GM19023 (cell line): ENCODE measurements around the gene DOCK10.

Experiments
- ATAC-seq: cut with Tn5 transposase; IDR thresholded peaks from one replicate; pipeline ENCODE4 v1.9.1; 2021; ENCODE audit warnings: mild to moderate bottlenecking, moderate library complexity; ENCODE audit not compliant: unreplicated experiment

Gene DOCK10

DNA sequence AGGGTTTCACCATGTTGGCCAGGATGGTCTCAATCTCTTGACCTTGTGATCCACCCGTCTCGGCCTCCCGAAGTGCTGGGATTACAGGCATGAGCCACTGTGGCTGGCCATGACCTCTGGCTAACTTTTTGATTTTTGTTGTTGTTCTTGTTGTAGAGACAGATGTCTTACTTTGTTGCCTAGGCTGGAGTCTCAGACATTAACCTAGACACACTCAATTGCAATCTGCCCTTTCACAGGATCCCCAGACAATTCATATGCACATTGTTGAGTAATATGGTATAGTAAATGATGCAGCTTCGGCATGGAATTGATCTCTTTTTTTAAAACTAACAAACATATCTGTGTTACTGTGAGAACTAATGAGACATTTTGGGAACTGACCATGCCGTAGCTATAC lies 195.6 kb downstream of the DOCK10 start:
- ATAC-seq, result no peak

DNA sequence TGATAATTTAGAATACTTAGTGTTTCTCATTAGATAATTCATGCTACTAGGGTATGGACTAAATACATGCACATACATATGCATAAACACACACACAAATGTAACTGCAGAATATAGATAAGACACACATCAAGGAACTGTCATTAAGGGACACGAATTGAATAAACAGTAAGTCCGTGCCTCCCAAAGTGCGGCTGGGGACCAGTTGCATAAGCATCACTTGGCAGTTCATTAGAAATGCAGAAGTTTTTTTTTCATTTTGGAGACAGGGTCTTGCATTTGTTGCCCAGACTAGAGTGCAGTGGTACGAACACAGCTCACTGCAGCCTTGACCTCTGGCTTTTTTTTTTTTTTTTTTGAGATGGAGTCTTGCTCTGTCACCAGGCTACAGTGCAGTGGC lies 196.1 kb downstream of the DOCK10 start:
- ATAC-seq, result no peak

DNA sequence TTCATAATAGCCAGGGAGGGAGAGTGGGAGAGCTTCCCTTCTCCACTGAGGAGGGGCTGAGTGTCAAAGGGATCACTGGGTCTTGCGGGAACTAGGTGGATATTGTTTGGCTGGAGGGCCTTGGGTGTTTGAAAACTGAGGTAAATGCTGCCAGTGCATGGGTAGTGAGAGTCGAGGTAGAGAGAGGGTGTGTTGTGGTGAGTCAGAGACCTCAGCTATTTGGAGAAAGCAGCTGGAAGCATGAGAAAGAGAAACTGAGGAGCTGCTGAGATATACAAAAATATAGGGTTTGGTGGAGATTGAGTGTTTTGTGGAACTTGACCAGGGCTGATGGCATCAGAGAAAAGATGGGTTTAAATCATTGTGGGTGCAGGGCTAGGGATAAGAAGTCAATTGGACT lies 199.1 kb downstream of the DOCK10 start:
- ATAC-seq, result no peak

DNA sequence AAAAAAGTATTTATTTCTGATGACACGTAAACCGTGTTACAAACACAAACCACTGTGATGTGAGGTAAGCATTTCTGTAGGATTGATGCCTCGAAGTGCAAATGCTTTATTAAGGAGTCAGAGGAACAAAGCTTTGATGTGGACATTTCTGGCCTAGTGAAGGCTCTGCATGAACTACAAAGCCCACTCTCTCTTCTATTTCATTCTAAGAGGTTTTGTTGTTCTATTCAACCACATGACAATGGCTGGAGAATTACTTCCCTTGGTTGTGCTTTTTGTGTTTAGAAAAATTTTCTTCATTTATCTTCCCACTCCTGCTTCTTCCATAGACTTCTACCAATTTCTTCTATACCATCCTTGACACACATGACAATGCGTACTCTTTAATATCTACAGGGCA lies 200.4 kb downstream of the DOCK10 start:
- no peak for ATAC-seq

DNA sequence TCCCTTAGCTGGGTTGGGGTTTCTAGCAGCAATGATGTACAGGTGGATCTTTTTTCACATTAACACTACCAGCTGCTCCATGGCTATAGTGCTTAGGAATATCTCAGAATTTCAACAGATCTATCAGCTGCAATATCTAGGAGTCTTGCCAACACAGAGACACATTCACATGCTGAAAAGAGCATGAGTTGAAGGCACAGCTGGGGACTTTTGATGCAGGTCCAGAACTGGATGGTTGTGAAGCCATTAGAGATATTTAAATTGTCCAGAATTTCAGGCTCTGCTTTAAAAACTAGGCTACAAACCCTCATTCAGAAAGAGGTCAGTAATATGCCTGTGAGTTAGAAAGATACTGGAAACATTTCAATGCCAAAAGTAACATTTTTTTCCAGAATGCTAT lies 203.9 kb downstream of the DOCK10 start:
- ATAC-seq, result no peak

DNA sequence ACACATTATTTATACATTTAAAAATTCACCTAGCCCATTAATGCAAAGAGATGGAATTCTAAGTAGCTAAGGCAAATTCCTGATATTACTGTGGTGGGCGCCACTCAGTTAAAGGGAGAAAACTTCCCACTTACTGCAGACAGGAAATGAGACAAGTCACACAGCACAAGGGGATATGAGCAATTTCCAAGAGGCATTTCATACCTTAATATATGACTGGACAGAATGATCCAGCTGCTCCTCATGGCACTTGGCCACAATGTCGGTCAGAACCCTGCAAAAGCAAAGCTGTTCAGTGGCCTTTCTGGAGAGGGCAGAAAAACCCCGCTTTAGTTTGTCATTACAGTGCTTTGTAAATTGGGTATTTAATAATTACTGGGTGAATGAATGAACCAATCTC lies 204.7 kb downstream of the DOCK10 start:
- ATAC-seq, result no peak

DNA sequence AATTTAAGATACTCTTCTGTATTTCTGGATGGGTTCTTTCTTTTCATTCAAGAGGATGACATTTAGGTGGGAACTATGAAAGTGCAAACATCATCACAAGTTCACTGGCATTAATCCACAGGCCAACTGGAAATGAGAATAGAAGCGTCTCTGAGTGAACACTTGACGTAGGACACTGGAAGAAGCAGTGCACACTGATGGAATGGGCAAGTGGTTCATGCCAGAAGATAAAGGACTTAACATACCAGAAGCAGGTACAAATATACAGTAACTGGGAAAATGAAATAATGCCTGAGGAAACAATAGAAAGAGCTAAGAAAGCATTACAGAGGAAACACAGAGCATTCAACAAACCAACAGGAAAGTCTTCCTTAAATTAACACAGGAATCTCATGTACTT lies 205.2 kb downstream of the DOCK10 start:
- ATAC-seq, result no peak

DNA sequence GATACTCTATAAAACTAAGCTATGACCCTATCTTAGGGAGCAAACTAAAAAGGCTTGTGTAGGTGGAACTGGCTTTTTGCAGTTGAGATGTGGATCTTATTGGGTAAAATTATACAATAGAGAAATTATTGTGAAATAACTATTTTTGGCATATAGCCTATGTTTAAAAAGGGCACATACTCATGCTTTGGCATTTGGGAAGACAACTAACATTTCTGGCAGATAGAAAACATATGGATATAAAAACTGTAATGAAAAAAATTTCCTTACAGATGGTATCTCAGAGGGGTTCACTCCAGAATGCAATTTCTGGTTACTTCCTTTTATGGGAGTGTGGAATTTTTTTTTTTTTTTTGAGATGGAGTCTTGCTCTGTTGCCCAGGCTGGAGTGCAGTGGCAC lies 206.0 kb downstream of the DOCK10 start:
- no peak for ATAC-seq

DNA sequence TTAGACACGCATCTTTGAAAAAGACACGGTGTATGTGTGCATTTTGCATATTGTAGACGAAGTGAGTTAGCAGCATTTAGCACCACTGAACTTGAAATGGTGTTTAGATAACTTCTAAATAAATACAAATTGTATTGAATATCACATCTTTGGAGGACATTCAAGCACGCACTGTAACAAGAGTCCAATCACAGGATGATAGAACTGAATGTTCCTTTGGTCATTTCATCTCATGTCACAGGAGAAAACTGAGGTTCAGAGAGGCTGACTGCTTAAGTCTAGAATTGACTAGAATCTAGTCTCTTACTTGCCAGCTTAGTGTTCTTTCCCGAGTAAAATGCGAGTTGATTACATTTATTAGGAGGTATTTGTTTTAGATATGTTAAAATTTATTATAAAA lies 206.9 kb downstream of the DOCK10 start:
- no peak for ATAC-seq

DNA sequence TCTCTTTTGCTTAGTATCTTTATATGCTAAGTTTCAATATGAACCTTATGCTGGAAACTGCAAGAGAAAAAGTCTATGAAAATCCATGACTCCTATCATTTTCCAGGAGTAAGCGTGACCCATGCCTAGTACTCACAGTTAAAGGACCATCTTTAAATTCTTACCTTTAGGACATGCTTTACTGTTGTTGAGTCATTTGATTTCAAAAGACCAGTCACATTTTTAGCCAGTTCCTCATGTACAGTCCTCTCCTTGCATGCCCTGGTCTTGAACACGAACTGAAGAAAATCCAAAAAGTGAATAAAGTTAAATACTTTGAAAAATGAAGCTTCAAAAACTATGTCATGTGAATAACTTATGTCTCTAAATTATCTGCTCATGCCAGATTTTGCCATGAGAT lies 208.3 kb downstream of the DOCK10 start:
- ATAC-seq, result no peak

DNA sequence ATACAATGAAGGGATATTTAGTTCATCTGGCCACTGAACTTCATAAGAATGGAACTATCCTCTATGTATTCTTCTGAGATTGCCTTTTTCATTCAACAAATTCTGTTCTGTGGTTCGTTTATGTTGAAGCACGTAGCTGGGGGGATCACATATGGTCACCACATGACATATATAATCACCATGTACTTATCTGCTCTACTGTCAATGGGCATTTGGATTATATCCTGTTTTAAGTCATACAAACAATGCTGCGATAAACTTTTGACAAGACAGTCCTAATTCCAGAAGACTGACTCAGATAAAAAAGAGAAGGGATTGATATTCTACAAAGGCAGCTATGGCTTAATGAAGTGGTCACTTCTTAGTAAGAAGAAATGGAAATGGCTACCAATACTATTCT lies 210.1 kb downstream of the DOCK10 start:
- no peak for ATAC-seq

DNA sequence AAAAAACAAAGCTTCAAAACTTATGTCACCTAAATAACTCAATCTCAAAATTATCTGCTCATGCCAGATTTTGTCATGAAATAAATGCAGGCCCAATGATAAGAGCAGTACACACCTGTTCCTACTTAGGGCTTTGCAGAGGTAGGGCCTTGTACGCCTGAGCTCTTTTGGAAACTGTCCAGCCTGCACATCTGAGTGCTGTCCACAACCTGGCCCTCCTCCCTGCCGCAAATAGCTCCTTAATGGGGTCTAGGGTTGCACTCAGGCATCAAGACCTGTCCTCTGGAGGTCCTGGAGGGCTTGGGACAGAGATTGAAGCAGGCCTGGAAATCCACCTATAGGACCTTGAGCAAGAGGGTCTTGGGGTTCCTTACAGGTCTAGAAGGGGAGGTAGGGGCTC lies 210.7 kb downstream of the DOCK10 start:
- no peak for ATAC-seq

DNA sequence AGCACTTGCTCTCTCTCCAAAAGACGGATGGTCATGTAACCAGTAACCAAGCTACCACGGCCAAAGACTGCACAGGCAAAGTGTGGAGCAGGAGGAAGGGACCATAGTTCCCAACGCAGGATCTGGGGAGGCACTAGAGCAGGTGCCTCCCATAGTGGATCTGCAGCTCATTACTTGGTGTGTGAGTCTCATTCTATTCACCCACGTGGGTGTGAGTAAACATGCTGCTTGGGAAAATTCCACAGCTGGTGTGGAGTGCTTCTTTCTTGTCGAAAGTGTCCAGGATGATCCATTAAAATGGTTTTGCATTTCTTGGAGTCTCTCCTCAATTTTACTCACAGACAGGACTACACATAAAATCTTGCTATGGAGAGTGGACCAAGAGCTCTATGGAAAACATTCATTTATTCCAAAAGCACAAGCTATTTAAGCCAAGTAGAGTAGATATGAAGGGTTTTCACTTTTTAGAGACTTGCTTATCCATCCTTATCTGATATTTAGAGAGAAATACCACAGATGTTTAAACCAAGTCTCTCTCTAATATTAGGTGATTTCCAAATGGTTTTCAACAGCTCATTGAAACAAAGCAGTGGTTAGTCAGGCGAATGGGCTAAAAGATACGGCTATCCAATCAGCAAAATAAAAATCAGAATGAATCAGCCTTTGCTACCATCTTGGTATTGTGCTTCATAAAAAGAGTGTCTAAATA lies 221.8 kb downstream of the DOCK10 start:
- ATAC-seq, result no peak

DNA sequence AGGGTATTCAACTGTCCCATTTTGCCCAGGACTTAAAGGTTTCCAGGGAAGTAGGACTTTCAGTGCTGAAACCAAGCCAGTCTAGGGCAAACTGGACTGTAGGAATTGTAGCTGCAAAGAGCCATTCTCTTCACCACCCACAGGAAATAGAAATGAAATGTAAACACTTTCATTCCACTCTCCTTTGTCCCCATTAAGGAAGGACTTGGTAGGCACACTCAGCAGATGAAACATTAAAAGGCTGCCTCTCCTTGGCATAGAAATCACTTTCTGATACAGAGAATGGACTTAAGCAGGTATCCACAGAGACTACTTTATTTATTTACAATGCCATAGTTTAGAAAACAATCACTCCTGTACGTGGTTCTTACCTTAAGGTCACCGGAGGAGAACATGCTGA lies 223.2 kb downstream of the DOCK10 start:
- ATAC-seq, result no peak

DNA sequence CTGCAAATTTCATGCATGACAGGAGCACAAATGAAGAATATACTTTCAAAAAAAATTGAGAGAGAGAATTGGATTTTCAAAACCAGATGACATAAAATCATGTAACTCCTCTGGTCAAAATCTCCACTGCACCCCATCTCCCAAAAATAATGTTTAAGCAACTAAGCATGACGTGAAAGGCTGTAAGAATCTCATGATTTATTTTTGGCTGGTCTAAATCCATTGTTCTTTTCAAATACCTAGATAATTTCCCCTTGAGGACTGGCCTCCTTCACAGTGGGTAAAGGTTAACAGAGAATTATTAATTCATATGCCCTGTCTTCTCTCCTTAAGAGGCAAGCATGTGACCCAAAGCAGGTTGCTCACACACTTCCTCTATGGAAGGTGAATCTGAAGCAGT lies 224.6 kb downstream of the DOCK10 start:
- ATAC-seq, result no peak

DNA sequence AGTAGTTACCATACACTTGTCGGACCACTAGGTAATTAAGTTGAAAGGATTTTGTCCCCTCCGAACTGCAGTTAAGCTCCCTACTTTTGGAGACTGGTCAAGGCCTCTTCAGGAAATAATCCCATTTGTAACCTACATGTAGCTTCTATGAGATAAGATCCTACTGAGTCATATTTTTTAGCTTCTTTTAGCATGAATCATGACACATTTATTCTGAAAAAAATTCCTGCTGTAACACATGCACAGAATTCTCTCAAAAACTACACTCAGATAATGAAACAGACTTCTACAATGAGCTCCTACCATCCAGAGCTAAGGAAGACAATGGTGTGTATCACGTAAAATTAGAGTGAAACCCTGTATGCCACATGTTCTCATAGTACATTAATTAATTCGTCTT lies 225.5 kb downstream of the DOCK10 start:
- no peak for ATAC-seq

DNA sequence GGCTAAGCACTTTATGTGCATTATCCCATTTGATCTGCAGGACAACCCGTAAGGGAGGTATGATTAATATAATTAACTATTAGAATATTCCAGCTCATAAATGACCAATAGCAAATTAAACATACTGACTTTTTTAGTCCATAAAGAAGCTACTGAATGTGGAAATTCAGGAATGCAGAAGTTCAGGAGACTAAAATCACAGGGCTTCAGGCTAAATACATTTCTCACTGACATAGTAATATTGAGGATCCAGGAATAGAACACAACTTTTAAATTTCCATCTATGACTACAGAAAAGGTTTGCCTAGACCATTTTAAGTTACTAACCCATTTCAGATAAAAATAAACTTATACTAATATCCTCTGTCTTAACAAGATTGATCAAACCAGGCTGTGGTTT lies 228.7 kb downstream of the DOCK10 start:
- ATAC-seq, result no peak

DNA sequence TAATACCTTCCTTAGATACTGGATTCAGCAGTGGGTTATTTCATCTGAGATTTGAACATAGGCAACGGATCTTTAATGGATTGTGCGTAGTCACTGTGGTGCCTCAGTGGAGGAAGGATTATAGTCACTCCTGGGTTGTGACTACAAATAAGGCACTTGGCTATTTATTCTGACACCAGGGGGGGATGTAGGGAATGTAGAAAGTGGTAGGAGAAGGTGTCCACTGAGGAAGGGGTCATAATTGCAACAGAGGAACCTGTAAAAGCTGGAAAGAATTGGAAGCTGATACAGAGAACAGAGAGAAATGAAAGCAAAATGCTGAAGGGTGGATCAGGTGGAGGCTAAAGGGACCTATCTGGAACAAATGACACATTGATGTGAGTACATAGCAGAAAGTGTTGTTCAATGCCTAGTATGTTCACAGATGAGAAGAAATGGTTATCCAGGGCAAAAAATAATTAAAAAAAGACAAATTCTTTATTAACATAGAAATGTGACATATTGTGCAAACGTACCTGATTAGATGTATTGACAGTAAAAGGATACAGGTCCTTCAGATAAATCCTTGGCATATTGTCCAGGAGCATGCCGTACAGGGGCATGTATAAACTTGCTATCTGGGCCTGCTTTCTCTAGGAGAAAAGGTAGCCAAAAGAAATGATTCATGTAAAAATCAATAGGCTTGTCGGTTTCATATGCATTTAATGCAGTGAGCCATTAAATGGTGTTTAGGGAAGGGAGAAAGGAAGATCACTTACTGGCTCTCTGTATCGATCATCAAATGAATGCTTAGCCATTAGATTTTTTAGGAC lies 234.9 kb downstream of the DOCK10 start:
- no peak for ATAC-seq

DNA sequence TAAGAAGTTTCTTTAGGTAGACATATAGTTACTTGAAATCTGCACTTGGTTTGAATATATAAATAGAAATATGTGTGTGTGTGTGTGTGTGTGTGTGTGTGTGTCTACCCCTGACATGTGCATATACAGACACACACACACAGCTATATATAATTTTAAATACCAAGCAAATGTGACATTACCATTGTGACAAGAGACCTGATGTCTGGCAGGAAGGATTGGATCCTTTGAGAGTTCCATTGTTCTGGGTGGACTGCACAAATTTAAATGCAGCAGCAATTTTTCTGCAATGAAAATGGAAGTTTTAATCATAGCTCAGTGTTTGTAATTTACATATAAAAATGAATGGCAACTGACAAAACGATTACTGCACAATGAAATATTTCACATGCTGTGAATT lies 238.3 kb downstream of the DOCK10 start:
- no peak for ATAC-seq

DNA sequence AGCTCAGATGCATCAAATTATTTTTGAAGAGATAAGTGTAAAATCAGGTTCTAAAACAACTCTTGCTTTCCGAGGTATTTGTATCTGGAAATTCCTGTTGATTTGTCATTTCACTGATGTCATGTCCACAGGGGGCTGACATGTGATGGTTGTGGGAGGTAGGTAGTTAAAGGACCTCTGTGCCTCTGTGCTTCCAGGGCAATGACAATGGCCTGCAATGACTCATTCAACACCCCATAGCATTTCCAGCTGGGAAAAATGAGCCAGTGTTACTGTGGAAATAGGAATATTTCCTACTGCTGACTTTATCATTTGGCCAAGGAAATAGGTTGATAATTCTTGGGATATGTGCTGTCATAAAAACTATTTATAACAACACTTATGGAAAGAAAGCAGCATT lies 239.9 kb downstream of the DOCK10 start:
- ATAC-seq, result no peak

DNA sequence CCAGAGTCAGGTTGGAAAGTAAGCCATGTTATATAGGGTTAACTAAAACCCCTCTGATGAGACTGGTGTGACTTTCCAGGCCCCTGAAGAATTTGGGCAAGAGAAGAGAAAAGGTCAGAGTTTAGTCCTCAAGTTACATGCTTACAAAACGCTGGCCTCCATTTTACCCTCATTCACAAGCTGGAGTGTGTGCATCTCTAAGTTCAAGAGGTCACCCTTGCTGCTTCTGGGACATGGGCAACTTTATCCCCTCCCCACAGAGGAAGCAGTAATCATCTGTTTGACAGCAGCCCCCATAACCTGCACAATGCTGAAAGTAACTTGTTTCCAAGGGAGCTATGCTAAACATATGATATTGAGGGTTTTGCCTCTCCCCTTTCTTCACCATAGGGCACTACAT lies 240.9 kb downstream of the DOCK10 start:
- no peak for ATAC-seq

DNA sequence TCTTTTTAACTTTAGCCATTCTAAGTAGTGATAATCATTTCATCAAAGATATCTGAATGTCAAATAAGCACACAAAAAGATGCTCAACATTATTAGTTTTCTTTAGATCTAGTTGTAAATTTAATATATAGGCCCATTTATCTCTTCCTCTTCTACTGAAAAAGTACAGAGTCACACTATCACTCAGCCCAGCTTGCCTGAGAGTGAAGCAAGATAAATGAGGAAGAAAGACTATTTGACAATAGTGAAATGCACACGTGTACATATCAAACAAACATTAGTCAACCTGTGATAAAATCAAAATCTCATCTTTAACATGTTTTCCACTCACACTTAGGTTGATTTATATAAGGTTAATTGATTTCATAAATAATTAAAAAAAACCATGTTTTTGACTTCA lies 242.6 kb downstream of the DOCK10 start:
- ATAC-seq, result no peak

DNA sequence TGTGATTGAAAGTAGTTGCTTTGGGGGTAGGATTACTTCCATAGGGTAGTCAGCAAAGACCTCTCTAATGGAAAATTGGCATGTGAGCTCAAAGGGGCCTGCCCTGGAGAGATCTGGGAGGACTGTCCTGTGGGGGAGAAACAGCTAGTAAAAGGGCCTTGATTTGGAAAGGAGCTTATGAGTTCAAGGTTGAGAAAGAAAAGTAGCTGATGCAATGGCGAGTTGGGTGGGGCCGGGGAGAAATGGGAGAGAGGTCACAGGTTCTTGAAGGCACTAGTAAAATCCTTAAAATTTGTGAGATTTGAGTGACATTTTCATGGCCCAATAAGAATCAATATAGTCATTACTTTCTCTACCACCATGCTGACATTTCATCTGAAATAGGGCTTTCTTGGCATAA lies 244.1 kb downstream of the DOCK10 start:
- no peak for ATAC-seq
